H1 (cell line): ENCODE results near the gene TOMM40. TPM values are rescaled to one million over a fixed set of nuclear protein-coding genes. Genes with fewer than 3 reads are reported as not detected.

ENCODE experiments used
- CTBP2 ChIP-seq: IDR thresholded peaks from 2 replicates; pipeline ENCODE4 v1.7.0; 2011; ENCODE audit warnings: borderline replicate concordance, mild to moderate bottlenecking, moderate library complexity, mixed read lengths, low read length; ENCODE audit not compliant: insufficient read depth, insufficient read length
- HDAC2 ChIP-seq, 2 experiments: fragments of 300-600 bp in 1 of 2; sonication (generic) in 1 of 2; IDR thresholded peaks; 2 replicates each; pipeline ENCODE4 v1.6.1; 2011 to 2012; ENCODE audit warnings: low read depth in 2 of 2, low read length in 2 of 2, mild to moderate bottlenecking in 2 of 2, moderate library complexity in 2 of 2, borderline replicate concordance in 1 of 2, inconsistent platforms in 1 of 2
- HDAC6 ChIP-seq: IDR thresholded peaks from one replicate; pipeline ENCODE4 v1.7.1; 2012; ENCODE audit warnings: low read depth, mild to moderate bottlenecking, inconsistent platforms, low read length, moderate library complexity
- KDM1A ChIP-seq: fragments of 200-600, 300-600 bp; sonication (generic); IDR thresholded peaks from 2 replicates; pipeline ENCODE4 v1.7.1; 2016; ENCODE audit warnings: mild to moderate bottlenecking, low read length, borderline replicate concordance
- POU5F1 ChIP-seq: IDR thresholded peaks from 2 replicates; pipeline ENCODE4 v1.6.1; 2011; ENCODE audit warnings: low read depth, mild to moderate bottlenecking, low read length, moderate library complexity
- TAF1 ChIP-seq: IDR thresholded peaks from 2 replicates; pipeline ENCODE4 v1.6.1; 2011; ENCODE audit warnings: mild to moderate bottlenecking, low read depth, low read length
- TBP ChIP-seq: IDR thresholded peaks from 2 replicates; pipeline ENCODE4 v1.6.1; 2011; ENCODE audit warnings: low read depth, low read length, improper control_type of control experiment
- YY1 ChIP-seq: IDR thresholded peaks from 2 replicates; pipeline ENCODE4 v1.6.1; 2011; ENCODE audit warnings: low read depth, mild to moderate bottlenecking, low read length
- polyA plus RNA-seq, 7 experiments: library from polyadenylated mRNA; depleted of rRNA in 3 of 7; stranded (reverse) in 5 of 7; unstranded in 2 of 7; fragments of >200 nt in 5 of 7; fragments of 200-250 nt in 2 of 7; gene quantifications; 1 replicate in 5 of 7; 2 replicates in 1 of 7; 4 replicates in 1 of 7; pipeline versions ENCODE4 v1.2.1 to v1.2.3, GENCODE V29; 2011 to 2013; ENCODE audit warnings: missing spikeins in 2 of 7, mixed read lengths in 2 of 7
- total RNA-seq: library from RNA; stranded (reverse); fragmentation: NEBNext Ultra II Directional; extraction: Animal tissue kit (Norgen Biotek cat#: 25700); gene quantifications from 2 replicates; pipeline ENCODE4 v1.2.1, GENCODE V29; 2021
- TF ChIP-seq, protein P1 (sequence below): fragments of 300-600 bp; sonication (generic); IDR thresholded peaks from 2 replicates; pipeline ENCODE4 v1.7.1; 2012; ENCODE audit warnings: low read length, moderate library complexity, mild to moderate bottlenecking, inconsistent platforms; ENCODE audit not compliant: insufficient replicate concordance

TOMM40 gene
- total and polyA plus RNA-seq, 2 of the 8 experiments (the other 6 are each of a cell fraction or from before 2014, with no cell fraction given): 154 to 179 TPM

DNA sequence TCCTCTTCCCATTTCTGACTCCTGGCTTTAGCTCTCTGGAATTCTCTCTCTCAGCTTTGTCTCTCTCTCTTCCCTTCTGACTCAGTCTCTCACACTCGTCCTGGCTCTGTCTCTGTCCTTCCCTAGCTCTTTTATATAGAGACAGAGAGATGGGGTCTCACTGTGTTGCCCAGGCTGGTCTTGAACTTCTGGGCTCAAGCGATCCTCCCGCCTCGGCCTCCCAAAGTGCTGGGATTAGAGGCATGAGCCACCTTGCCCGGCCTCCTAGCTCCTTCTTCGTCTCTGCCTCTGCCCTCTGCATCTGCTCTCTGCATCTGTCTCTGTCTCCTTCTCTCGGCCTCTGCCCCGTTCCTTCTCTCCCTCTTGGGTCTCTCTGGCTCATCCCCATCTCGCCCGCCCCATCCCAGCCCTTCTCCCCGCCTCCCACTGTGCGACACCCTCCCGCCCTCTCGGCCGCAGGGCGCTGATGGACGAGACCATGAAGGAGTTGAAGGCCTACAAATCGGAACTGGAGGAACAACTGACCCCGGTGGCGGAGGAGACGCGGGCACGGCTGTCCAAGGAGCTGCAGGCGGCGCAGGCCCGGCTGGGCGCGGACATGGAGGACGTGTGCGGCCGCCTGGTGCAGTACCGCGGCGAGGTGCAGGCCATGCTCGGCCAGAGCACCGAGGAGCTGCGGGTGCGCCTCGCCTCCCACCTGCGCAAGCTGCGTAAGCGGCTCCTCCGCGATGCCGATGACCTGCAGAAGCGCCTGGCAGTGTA, 17.2 kb downstream of the TOMM40 start (continued):
- TF ChIP-seq, protein P1, sequence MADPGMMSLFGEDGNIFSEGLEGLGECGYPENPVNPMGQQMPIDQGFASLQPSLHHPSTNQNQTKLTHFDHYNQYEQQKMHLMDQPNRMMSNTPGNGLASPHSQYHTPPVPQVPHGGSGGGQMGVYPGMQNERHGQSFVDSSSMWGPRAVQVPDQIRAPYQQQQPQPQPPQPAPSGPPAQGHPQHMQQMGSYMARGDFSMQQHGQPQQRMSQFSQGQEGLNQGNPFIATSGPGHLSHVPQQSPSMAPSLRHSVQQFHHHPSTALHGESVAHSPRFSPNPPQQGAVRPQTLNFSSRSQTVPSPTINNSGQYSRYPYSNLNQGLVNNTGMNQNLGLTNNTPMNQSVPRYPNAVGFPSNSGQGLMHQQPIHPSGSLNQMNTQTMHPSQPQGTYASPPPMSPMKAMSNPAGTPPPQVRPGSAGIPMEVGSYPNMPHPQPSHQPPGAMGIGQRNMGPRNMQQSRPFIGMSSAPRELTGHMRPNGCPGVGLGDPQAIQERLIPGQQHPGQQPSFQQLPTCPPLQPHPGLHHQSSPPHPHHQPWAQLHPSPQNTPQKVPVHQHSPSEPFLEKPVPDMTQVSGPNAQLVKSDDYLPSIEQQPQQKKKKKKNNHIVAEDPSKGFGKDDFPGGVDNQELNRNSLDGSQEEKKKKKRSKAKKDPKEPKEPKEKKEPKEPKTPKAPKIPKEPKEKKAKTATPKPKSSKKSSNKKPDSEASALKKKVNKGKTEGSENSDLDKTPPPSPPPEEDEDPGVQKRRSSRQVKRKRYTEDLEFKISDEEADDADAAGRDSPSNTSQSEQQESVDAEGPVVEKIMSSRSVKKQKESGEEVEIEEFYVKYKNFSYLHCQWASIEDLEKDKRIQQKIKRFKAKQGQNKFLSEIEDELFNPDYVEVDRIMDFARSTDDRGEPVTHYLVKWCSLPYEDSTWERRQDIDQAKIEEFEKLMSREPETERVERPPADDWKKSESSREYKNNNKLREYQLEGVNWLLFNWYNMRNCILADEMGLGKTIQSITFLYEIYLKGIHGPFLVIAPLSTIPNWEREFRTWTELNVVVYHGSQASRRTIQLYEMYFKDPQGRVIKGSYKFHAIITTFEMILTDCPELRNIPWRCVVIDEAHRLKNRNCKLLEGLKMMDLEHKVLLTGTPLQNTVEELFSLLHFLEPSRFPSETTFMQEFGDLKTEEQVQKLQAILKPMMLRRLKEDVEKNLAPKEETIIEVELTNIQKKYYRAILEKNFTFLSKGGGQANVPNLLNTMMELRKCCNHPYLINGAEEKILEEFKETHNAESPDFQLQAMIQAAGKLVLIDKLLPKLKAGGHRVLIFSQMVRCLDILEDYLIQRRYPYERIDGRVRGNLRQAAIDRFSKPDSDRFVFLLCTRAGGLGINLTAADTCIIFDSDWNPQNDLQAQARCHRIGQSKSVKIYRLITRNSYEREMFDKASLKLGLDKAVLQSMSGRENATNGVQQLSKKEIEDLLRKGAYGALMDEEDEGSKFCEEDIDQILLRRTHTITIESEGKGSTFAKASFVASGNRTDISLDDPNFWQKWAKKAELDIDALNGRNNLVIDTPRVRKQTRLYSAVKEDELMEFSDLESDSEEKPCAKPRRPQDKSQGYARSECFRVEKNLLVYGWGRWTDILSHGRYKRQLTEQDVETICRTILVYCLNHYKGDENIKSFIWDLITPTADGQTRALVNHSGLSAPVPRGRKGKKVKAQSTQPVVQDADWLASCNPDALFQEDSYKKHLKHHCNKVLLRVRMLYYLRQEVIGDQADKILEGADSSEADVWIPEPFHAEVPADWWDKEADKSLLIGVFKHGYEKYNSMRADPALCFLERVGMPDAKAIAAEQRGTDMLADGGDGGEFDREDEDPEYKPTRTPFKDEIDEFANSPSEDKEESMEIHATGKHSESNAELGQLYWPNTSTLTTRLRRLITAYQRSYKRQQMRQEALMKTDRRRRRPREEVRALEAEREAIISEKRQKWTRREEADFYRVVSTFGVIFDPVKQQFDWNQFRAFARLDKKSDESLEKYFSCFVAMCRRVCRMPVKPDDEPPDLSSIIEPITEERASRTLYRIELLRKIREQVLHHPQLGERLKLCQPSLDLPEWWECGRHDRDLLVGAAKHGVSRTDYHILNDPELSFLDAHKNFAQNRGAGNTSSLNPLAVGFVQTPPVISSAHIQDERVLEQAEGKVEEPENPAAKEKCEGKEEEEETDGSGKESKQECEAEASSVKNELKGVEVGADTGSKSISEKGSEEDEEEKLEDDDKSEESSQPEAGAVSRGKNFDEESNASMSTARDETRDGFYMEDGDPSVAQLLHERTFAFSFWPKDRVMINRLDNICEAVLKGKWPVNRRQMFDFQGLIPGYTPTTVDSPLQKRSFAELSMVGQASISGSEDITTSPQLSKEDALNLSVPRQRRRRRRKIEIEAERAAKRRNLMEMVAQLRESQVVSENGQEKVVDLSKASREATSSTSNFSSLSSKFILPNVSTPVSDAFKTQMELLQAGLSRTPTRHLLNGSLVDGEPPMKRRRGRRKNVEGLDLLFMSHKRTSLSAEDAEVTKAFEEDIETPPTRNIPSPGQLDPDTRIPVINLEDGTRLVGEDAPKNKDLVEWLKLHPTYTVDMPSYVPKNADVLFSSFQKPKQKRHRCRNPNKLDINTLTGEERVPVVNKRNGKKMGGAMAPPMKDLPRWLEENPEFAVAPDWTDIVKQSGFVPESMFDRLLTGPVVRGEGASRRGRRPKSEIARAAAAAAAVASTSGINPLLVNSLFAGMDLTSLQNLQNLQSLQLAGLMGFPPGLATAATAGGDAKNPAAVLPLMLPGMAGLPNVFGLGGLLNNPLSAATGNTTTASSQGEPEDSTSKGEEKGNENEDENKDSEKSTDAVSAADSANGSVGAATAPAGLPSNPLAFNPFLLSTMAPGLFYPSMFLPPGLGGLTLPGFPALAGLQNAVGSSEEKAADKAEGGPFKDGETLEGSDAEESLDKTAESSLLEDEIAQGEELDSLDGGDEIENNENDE: no peak
- no peak for TF ChIP-seq YY1
- no peak for TF ChIP-seq TAF1
- TF ChIP-seq HDAC2 (IDR thresholded peaks at IDR 0.05; ENCODE audit: borderline replicate concordance in 1 of 2, low read depth in 2 of 2, low read length in 2 of 2): no peak
- TF ChIP-seq HDAC6: no peak
- no peak for TF ChIP-seq KDM1A
- no peak for TF ChIP-seq POU5F1
- no peak for TF ChIP-seq TBP
- TF ChIP-seq CTBP2: no peak
